ENCODE data around the gene AP1B1. TPM values are rescaled to one million over a fixed set of nuclear protein-coding genes. Genes with fewer than 3 reads are reported as not detected.

Gene AP1B1
- total RNA-seq, 1 donor from 2014 or later: 42.0 TPM

DNA sequence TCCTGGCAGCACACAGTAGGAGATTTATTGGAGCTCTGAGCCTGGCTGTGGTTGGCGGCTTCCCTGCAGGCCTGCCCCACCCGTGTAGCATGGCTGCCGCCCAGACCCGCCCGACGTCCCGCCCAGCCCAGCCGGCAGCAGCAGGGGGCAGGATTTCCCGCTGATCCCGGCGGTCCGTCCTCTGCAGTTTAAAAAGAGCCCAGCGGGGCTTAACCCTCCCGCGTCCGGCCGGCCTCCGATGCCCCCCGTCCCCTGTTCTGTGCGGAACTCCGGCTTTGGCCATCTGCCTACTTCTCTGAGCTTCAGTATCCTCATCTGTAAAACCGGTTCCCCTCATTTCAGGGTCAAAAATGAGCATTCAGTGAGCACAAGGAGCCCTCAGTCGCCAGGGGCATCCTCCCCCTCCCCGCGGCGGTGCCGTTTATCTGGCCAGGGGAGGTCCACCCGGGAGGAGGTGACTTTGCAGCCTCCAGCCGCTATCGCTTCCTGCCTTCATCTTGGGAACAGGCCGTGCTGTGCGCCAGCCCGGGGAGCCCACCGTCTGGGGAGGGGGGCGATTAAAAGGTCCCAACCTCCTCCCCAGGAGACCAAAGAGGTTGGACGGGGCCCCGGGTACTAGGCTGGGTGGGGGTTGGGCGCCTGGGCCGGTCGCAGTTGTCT lies 82.1 kb downstream of the AP1B1 start, which contains the start of gene GAS2L1:
Gene GAS2L1 (plus strand): TSS at position 476 of the 660 bp plus-strand sequence. CDS start 1,456 bp downstream, outside the sequence.
- Mint-ChIP-seq H3K9me3 (ENCODE audit: unreplicated experiment) (no peaks in the 10 kb centered on the region), H3K36me3 (ENCODE audit: unreplicated experiment) (peaks cover 2% of the 10 kb centered on the region), H3K4me3 (ENCODE audit: unreplicated experiment) (peak within 1 kb of the TSS; percentile 84), H3K4me1 (ENCODE audit: unreplicated experiment) (peaks cover 57% of the 10 kb centered on the region), H3K27ac (ENCODE audit: unreplicated experiment) (peak within 1 kb of the TSS; percentile 85), H3K27me3 (ENCODE audit: unreplicated experiment) (no peaks in the 10 kb centered on the region)
- TF ChIP-seq, protein P1, sequence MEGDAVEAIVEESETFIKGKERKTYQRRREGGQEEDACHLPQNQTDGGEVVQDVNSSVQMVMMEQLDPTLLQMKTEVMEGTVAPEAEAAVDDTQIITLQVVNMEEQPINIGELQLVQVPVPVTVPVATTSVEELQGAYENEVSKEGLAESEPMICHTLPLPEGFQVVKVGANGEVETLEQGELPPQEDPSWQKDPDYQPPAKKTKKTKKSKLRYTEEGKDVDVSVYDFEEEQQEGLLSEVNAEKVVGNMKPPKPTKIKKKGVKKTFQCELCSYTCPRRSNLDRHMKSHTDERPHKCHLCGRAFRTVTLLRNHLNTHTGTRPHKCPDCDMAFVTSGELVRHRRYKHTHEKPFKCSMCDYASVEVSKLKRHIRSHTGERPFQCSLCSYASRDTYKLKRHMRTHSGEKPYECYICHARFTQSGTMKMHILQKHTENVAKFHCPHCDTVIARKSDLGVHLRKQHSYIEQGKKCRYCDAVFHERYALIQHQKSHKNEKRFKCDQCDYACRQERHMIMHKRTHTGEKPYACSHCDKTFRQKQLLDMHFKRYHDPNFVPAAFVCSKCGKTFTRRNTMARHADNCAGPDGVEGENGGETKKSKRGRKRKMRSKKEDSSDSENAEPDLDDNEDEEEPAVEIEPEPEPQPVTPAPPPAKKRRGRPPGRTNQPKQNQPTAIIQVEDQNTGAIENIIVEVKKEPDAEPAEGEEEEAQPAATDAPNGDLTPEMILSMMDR (IDR thresholded peaks at IDR 0.05): peak; percentile 65
- DNase-seq (ENCODE audit: extremely low spot score, unreplicated experiment): peak; percentile 95

DNA sequence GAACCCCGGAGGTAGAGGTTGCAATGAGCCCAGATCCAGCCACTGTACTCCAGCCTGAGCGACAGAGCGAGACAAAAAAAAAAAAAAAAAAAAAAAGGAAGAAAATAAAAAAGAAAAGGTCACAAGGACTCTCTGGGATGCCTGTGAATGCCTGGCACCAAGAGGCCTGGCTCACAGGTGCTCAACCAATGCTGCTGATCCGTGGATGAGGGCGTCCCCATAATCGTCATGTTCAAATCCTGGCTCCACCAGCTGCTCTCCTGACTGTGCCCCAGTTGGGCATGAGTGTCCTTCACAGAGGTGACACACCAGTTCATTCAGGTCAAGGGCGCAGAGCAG lies 82.6 kb downstream of the AP1B1 start:
- no peak for DNase-seq (ENCODE audit: extremely low spot score, unreplicated experiment)
- Mint-ChIP-seq H3K36me3 (ENCODE audit: unreplicated experiment) (peaks cover 7% of the 10 kb centered on the region), H3K9me3 (ENCODE audit: unreplicated experiment) (no peaks in the 10 kb centered on the region), H3K4me3 (ENCODE audit: unreplicated experiment) (peak overlapping the region; percentile 81), H3K27me3 (ENCODE audit: unreplicated experiment) (no peaks in the 10 kb centered on the region), H3K4me1 (ENCODE audit: unreplicated experiment) (peaks cover 53% of the 10 kb centered on the region), H3K27ac (ENCODE audit: unreplicated experiment) (peak overlapping the region; percentile 82)
- TF ChIP-seq, protein P1 (IDR thresholded peaks at IDR 0.05): no peak

DNA sequence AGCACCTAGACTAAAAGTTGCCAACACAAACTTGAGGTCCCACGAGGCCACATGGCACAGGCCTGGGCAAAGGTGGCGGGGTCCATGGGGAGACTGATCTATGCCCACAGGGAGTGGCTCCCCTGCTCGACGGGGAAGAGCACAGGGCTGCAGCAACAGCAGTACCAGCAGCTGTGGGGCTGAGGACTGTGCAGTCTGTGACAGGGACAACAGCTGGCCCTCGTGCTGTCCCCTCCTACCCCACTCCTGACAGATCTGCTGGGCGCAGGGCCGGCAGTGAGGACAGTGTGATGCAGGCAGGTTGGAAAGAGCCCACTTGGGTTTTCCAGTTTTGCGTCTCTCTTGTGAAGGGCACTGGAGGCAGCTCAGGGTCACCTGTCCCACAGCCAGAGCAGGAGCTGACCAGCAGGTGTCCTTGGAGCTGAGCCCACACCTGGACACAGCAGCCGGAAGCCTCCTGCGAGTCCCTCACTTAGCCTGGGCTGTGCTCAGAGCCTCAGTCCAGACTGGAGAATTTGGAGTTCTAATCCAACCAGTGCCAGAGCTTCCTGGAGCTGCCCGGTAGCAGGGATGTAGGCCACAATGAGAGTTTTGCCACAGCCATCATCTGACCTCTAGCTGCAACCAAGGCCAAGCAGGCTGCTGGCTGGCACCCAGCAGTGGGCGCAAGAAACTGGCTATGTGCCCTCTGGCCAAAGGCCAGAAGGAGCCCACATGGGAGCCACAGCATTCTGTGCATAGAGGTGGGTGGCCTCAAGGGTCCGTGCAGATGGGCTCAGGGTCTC lies 85.5 kb downstream of the AP1B1 start:
- Mint-ChIP-seq H3K4me1 (ENCODE audit: unreplicated experiment) (peaks cover 32% of the 10 kb centered on the region), H3K4me3 (ENCODE audit: unreplicated experiment) (no peak overlapping the region), H3K36me3 (ENCODE audit: unreplicated experiment) (peaks cover 30% of the 10 kb centered on the region), H3K9me3 (ENCODE audit: unreplicated experiment) (no peaks in the 10 kb centered on the region), H3K27ac (ENCODE audit: unreplicated experiment) (no peak overlapping the region), H3K27me3 (ENCODE audit: unreplicated experiment) (no peaks in the 10 kb centered on the region)
- DNase-seq (ENCODE audit: extremely low spot score, unreplicated experiment): no peak
- TF ChIP-seq, protein P1 (IDR thresholded peaks at IDR 0.05): no peak

DNA sequence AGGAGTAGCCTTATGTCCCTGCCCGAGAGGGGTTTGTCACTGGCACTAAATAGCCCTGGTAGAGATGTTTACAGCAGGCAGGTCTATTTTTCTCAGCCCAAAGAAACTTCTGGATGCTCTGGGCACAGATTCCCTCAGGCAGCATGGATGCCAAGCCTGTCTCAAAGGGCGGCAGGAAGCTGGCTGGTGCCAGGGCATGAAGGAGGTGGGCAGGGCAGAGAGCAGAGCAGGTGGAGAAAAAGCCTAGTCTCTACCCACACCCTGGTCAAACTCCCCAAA lies 86.0 kb downstream of the AP1B1 start:
- Mint-ChIP-seq H3K9me3 (ENCODE audit: unreplicated experiment) (no peaks in the 10 kb centered on the region), H3K4me1 (ENCODE audit: unreplicated experiment) (peaks cover 27% of the 10 kb centered on the region), H3K4me3 (ENCODE audit: unreplicated experiment) (no peak overlapping the region), H3K27ac (ENCODE audit: unreplicated experiment) (no peak overlapping the region), H3K36me3 (ENCODE audit: unreplicated experiment) (peaks cover 35% of the 10 kb centered on the region), H3K27me3 (ENCODE audit: unreplicated experiment) (no peaks in the 10 kb centered on the region)
- TF ChIP-seq, protein P1 (IDR thresholded peaks at IDR 0.05): no peak
- DNase-seq (ENCODE audit: extremely low spot score, unreplicated experiment): no peak

DNA sequence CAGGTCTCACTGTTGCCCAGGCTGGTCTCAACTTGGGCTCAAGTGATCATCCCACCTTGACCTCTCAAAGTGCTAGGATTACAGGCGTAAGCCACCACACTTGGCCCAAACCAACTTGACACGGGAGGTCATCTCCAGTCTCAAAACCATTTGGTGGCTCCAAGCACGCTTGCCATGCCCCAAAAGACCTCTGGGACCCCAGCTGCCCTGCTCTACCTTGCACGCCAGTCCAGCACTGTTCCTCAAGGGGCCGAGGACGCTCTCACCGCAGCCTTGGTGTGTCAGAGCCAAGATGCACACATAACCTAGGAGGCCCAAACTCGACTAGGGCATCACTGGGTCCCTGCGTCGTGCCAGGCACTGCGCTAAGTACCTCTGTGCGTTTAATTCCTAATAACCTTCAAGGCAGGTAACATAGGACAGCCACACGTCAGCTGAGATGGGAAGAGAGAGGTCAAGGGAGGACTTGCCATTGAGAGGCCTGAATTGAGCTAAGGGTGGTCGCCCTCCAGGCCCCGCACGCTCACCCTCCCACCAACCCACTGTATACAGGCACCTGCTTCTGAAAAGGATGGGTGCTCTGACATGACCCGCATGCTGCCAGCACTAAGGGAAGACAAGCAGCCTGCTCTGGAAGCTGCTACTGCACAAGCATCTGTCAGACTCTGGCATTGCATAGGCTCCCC lies 86.5 kb downstream of the AP1B1 start:
- Mint-ChIP-seq H3K27me3 (ENCODE audit: unreplicated experiment) (no peaks in the 10 kb centered on the region), H3K36me3 (ENCODE audit: unreplicated experiment) (peaks cover 40% of the 10 kb centered on the region), H3K4me3 (ENCODE audit: unreplicated experiment) (no peak overlapping the region), H3K27ac (ENCODE audit: unreplicated experiment) (no peak overlapping the region), H3K9me3 (ENCODE audit: unreplicated experiment) (no peaks in the 10 kb centered on the region), H3K4me1 (ENCODE audit: unreplicated experiment) (peaks cover 27% of the 10 kb centered on the region)
- no peak for DNase-seq (ENCODE audit: extremely low spot score, unreplicated experiment)
- TF ChIP-seq, protein P1 (IDR thresholded peaks at IDR 0.05): no peak
